Mucosa of descending colon (tissue), 3 donors: ENCODE results near the gene CCR3. TPM values are rescaled to one million over a fixed set of nuclear protein-coding genes. Genes with fewer than 3 reads are reported as not detected.

Experiments
- ATAC-seq: fragments of 200-7000 bp; cut with Tn5 transposase; one replicate; pipeline ENCODE4 v1.9.1; 2020; ENCODE audit warnings: mild to moderate bottlenecking, moderate library complexity
- DNase-seq, 3 donors: peaks; one replicate each; pipeline ENCODE4 v3.0.0-alpha.2; 2020
- H3K36me3 ChIP-seq: fragments of 200-600 bp; one replicate; pipeline ENCODE4 v1.8.0; 2021; ENCODE audit warnings: low read depth, mild to moderate bottlenecking
- H3K4me1 ChIP-seq: fragments of 200-600 bp; one replicate; pipeline ENCODE4 v1.8.0; 2021; ENCODE audit warnings: low read depth, mild to moderate bottlenecking
- H3K4me3 ChIP-seq: fragments of 200-600 bp; one replicate; pipeline ENCODE4 v1.8.0; 2021; ENCODE audit warnings: mild to moderate bottlenecking
- H3K9me3 ChIP-seq: fragments of 200-600 bp; one replicate; pipeline ENCODE4 v1.8.0; 2021; ENCODE audit warnings: mild to moderate bottlenecking
- CTCF ChIP-seq: fragments of 200-600 bp; IDR thresholded peaks from one replicate; pipeline ENCODE4 v1.8.0; 2022; ENCODE audit warnings: antibody characterized with exemption, mild to moderate bottlenecking
- intact Hi-C, 2 donors: fragments of 100-400 bp; cut with DNase I in 1 of 2; cut with micrococcal nuclease in 1 of 2; formaldehyde crosslinking; loops; one replicate each; pipeline versions ENCODE4 v1.11.0 to v1.11.1; 2022; cut with DNase I, micrococcal nuclease
- total RNA-seq, 3 donors: library from RNA; stranded (reverse); fragmentation: NEBNext Ultra II Directional in 2 of 3; extraction: Animal tissue kit (Norgen Biotek cat#: 25700) in 2 of 3; gene quantifications; one replicate each; pipeline versions ENCODE4 v1.2.1 to v1.2.4, GENCODE V29; 2021 to 2023
- donor health status: DM: no; HTN: no; CAD: no; lungs with moderate emphysema.
- donor health status: DM: no; HTN: no; CAD: no.
- donor health status: DM: no; HTN: yes; CAD: no.

Gene CCR3
- total RNA-seq, 3 donors from 2014 or later: 0.67 TPM; not detected in 2

- Histone ChIP-seq H3K4me3 (no peak overlapping the region), H3K9me3 (no peaks in the 10 kb centered on the region), H3K4me1 (no peaks in the 10 kb centered on the region), H3K36me3 (no peaks in the 10 kb centered on the region)
- no peak for TF ChIP-seq CTCF
- intact Hi-C loops: no loop called here
- ATAC-seq: no peak
- DNase-seq: no peak
Observed at GRCh38 chr3:46221938-46222337, 20.3 kb upstream of the CCR3 start.

GRCh38 chr3:46222435-46223161, 19.7 kb upstream of the CCR3 start:
- Histone ChIP-seq H3K36me3 (no peaks in the 10 kb centered on the region), H3K4me3 (no peak overlapping the region), H3K9me3 (no peaks in the 10 kb centered on the region), H3K4me1 (no peaks in the 10 kb centered on the region)
- ATAC-seq (peak; percentile 47), DNase-seq (no peak)
- TF ChIP-seq CTCF: no peak
- intact Hi-C loops: no loop called here

- Histone ChIP-seq H3K36me3 (no peaks in the 10 kb centered on the region), H3K4me1 (no peaks in the 10 kb centered on the region), H3K4me3 (no peak overlapping the region), H3K9me3 (no peaks in the 10 kb centered on the region)
- TF ChIP-seq CTCF: no peak
- DNase-seq (peak in 1 of 3 donors; percentile 18), ATAC-seq (no peak)
- intact Hi-C loops: no loop called here
Observed at GRCh38 chr3:46228260-46229242, 13.7 kb upstream of the CCR3 start.

GRCh38 chr3:46231323-46231722, 10.9 kb upstream of the CCR3 start:
- no peak for TF ChIP-seq CTCF
- Histone ChIP-seq H3K4me3 (no peak overlapping the region), H3K36me3 (no peaks in the 10 kb centered on the region), H3K4me1 (no peaks in the 10 kb centered on the region), H3K9me3 (no peaks in the 10 kb centered on the region)
- no peak for ATAC-seq
- intact Hi-C loops: no loop called here
- no peak for DNase-seq

- no peaks in the 10 kb centered on the region for H3K4me1 ChIP-seq
- intact Hi-C loops: no loop called here
- no peak for ATAC-seq
- no peaks in the 10 kb centered on the region for H3K36me3 ChIP-seq
- TF ChIP-seq CTCF: no peak
- no peaks in the 10 kb centered on the region for H3K9me3 ChIP-seq
- no peak for DNase-seq
- H3K4me3 ChIP-seq: no peak overlapping the region
Observed at GRCh38 chr3:46233194-46233593, 9.1 kb upstream of the CCR3 start.
